CD4-positive, alpha-beta T cell treated with Interferon alpha-2 for 1 hour (primary cell): ENCODE results near the gene CCDC93.

Experiments
- DNase-seq, 2 donors: peaks; one replicate each; pipeline ENCODE4 v3.0.0-alpha.2; 2020 to 2022

Gene CCDC93

GRCh38 chr2:117879003-117879402 lies 134.9 kb downstream of the CCDC93 start:
- DNase-seq = no peak

- DNase-seq = no peak
Observed at GRCh38 chr2:117875786-117876185, 138.1 kb downstream of the CCDC93 start.
